Stimulated activated naive CD8-positive, alpha-beta T cell treated with anti-CD3 and anti-CD28 coated beads, Interleukin-15, Interleukin-2, amounts not matched to agents 100 U/mL and 50 U/mL, for 24 hours (primary cell): ENCODE data around the gene SENP6.

Experiments
- ATAC-seq: fragments of 150-1000 bp; cut with Tn5 transposase; one replicate; pipeline ENCODE4 v1.10.0; 2021
- DNase-seq: peaks from one replicate; pipeline ENCODE4 v3.0.0; 2021

SENP6 gene

GRCh38 chr6:75748743-75749538 is 147.3 kb downstream of the SENP6 start, which contains the start of gene MYO6:
Gene MYO6 (plus strand): TSS chr6:75749239. CDS start chr6:75817548, 68,309 bp downstream.
- DNase-seq = peak; percentile 43
- ATAC-seq = peak; percentile 75

- DNase-seq (no peak), ATAC-seq (no peak)
Observed at GRCh38 chr6:75751443-75751842, 149.8 kb downstream of the SENP6 start.

GRCh38 chr6:75752365-75752764 is 150.7 kb downstream of the SENP6 start:
- ATAC-seq = no peak
- DNase-seq = no peak

GRCh38 chr6:75755704-75756103 is 154.0 kb downstream of the SENP6 start:
- ATAC-seq = no peak
- no peak for DNase-seq

GRCh38 chr6:75757295-75757694 is 155.6 kb downstream of the SENP6 start:
- ATAC-seq (no peak), DNase-seq (no peak)

- ATAC-seq = no peak
- DNase-seq = no peak
Observed at GRCh38 chr6:75758061-75758460, 156.4 kb downstream of the SENP6 start.

GRCh38 chr6:75759207-75759606 is 157.5 kb downstream of the SENP6 start:
- ATAC-seq (no peak), DNase-seq (no peak)

GRCh38 chr6:75760320-75760719 is 158.6 kb downstream of the SENP6 start:
- ATAC-seq (no peak), DNase-seq (no peak)

- DNase-seq = no peak
- ATAC-seq = no peak
Observed at GRCh38 chr6:75761489-75761888, 159.8 kb downstream of the SENP6 start.

GRCh38 chr6:75762063-75762462 is 160.4 kb downstream of the SENP6 start:
- ATAC-seq = no peak
- DNase-seq = no peak

GRCh38 chr6:75766387-75766786 is 164.7 kb downstream of the SENP6 start:
- ATAC-seq = no peak
- DNase-seq = no peak
